ENCODE data around the gene PTPRA.
A peak's percentile ranks its signal among the peaks of the same experiment; 100 is the strongest.
"Not testable (repeated sequence)": the region's sequence is repeated elsewhere in the genome, so short reads cannot be mapped to it uniquely, and the experiment has no call there.

The PTPRA gene

DNA sequence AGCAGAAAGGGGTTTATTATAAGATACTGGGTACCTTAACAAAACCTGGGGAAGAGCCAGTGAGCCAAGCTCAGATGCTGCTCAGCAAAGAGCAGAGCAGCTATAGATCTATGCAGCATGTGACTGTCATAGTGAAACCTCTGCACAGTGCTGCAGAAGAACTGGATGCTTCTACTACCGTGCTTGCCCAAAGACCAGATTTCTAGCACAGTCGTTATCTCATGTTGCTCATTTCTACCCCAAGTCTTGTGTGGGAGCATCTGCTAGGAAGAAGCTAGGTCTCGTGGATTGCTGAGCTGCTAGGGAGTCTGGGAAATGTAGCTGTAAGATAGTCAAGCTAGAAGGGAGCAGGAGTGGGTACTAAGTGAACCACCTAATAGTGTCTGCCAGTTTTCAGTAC lies 138.5 kb downstream of the PTPRA start:
- DNase-seq: no peak

DNA sequence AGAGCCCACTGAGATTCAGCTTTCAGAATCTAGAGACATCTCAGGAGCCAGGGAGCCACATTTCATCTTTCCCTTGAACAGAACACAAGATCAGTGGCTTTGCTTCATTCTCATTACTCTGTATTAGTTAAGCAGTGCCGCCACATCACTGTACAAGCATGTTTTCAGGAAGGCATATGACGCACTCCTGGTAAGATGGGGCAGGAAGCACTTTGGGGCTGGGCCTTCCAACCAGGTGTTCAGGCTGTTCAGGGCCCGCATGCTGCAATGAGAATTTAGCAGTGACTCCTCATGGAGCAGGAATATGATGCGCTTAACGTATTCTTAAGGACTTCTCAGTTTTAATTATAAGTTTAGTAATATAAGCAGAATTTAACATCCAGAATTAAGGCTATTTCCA lies 140.5 kb downstream of the PTPRA start:
- DNase-seq: no peak

DNA sequence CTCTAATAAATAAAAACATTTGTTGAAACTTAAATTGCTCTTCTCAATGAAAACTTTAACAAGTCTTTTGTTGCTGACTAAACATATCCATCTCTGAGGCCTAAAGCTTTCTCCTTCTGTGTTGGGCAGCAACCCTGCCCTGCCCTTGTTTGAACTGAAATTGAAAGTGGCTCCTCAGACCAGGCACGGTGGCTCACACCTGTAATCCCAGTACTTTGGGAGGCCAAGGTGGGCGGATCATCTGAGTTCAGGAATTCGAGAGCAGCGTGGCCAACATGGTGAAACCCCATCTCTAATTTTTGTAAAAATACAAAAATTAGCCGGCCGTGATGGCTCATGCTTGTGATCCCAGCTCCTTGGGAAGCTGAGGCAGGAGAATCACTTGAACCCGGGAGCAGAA lies 140.9 kb downstream of the PTPRA start:
- DNase-seq: no peak

DNA sequence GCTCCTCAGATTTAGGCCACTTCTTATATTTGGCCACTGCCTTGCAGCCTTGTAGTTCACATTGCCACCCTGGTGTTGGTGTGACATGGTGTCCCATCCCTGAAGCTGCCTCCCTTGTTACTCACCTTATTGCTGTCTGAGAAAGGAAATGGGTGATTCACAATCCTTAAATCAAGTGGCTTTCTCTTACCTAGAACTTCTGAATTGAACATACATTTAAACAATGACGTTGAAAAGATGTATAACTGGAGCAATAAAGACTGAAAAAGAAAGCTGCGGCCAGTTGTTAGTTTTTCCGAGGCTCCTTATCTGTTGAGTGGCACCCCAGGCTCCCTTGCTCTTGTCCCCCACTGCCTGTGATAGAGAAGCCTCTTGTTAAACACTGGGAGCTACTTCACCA lies 141.4 kb downstream of the PTPRA start:
- DNase-seq: no peak

GRCh38 chr20:3015302-3015701 lies 142.0 kb downstream of the PTPRA start:
- DNase-seq: not testable (repeated sequence)

DNA sequence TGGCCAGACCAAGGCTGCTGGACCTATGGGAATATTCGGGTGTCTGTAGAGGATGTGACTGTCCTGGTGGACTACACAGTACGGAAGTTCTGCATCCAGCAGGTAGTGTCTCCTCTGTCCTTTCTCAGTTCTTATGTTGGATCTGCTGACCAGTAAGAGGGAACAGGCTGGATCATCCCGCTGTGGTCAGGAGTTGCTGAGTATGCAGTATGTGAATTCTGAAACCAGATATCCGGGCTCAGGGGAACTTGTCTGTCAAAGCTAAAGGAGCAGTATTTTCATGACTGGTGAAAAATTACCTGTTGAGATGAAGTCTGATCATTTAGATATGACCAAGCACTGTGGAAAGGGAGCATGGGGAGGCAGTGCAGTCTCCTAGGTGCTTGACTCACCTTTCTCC lies 148.0 kb downstream of the PTPRA start:
- DNase-seq: no peak

GRCh38 chr20:3021777-3022176 lies 148.5 kb downstream of the PTPRA start:
- no peak for DNase-seq

DNA sequence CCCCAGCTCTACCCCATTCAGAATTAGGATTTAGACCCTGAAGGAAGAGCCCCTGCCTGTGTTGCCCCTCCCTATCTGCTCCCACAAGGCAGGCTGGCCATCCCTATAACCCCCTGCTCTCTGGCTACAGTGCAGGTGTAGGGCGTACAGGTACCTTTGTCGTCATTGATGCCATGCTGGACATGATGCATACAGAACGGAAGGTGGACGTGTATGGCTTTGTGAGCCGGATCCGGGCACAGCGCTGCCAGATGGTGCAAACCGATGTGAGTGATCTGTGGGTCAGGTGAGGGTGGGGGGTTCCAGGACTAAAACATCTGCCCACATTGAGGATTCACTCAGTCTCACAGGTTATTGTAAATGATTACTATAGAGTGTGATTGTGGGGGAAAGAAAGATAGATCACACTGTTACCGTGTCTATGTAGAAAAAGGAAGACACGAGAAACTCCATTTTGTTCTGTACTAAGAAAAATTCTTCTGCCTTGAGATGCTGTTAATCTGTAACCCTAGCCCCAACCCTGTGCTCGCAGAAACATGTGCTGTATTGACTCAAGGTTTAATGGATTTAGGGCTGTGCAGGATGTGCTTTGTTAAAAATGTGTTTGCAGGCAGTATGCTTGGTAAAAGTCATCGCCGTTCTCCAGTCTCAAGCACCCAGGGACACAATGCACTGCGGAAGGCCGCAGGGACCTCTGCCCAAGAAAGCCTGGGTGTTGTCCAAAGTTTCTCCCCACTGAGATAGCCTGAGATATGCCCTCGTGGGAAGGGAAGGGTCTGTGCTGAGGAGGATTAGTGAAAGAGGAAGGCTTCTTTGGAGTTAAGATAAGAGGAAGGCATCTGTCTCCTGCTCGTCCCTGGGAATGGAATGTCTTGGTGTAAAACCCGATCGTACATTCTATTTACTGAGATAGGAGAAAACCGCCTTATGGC lies 149.5 kb downstream of the PTPRA start:
- not testable (repeated sequence) for DNase-seq

GRCh38 chr20:3027987-3028386 lies 154.7 kb downstream of the PTPRA start:
- DNase-seq: no peak

DNA sequence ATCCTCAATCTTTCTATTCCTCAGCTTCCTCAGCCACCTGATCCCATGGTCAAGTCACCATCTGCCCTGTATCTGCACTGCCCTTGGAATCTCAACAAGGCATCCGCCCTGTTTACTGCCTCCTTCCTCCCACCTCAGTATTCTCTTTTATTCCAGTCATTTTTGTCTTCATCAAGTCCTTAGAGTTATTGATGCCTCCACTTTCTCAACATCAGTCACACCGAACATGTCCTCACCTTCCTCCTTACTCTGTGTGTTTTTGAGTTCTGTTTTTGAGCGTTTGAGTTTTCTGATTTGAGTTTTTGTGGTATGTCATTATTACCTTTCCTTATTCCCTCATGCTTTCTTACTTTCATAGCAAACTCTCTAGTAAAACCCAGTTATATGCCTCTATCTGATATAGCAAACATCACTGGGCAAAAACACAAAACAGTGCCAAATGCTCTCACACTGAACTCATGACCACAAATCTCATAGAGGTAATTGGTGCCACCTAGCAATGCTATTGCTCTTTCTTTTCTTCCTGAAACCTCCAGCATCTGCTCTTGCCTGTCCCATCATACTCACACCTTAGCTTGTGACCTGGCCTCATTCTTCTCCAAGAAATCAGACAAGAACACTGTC lies 158.4 kb downstream of the PTPRA start:
- DNase-seq: no peak

DNA sequence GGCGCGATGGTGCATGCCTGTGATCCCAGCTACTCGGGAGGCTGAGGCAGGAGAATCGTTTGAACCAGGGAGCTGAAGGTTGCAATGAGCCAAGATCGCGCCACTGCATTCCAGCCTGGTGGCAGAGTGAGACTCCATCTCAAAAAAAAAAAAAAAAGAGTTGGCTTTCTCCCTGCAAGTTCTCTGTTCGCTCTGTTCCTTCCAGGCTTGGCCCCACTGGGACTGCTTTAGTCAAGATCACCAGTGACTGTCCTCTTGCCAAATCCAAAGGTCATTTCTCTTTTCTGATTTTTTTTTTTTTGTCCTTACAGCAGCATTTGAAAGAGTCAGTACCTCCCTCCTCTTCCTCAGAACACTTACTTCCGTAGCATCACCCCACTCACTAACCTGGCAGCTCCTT lies 159.3 kb downstream of the PTPRA start:
- no peak for DNase-seq

DNA sequence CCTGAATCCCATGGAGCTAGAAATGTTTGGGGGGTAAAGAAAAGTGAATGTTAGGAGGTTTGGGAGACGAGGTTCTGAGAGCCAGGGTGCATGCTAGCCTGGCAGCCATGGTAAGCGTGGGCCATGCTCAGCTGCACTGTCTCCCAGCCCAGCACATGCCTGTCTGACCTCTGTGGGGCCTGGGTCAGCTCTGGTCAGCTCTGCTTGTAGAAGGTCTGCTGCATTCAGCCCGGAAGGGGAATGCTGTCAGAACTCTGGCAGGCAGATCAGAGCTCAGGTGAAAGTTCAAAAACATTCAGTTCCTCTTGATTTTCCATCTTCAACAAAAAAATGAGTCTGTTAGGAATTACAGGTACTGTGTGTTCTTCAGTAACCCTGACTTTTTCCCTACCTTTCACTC lies 164.4 kb downstream of the PTPRA start:
- DNase-seq: no peak

DNA sequence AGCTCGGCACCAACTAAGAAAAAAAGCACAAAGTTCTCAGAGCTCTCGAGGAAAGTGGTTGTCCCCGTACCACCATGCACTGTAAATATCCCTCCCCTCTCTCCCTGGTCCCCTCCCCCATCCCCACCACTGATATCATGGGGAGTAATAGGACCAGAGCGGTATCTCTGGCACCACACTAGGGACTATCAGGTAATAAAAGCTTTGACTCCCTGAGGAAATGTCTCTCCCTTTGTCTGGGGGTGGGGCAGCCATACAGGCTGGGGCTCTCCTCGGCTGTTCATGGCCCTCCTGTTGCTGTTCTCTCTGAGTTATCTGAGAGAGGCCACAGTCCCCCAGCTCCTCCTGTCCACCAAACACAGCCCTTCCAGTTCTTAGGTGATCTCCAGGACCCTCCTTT lies 165.2 kb downstream of the PTPRA start:
- DNase-seq: no peak

- no peak for DNase-seq
These were observed 166.1 kb downstream of the PTPRA start for GRCh38 chr20:3039426-3039825.

DNA sequence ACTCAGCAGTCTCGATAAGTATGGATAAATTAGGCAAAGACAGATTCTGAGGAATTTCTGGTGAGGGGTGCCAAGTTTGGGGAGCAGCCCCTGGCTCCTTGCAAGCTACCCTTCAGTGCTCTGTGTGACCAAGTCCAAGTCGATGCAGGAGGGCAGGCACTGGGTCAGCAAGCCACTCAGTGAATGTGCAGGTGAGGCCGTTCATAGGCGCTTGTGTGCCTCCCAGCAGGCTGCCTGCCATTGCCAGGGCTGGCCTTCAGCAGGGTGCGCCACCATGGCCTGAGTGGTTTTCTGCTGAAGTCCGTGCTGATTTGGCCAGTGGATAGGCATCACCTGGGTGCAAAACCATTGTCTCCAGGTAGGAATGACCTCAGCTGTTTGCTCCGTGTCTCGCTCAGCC lies 166.8 kb downstream of the PTPRA start:
- no peak for DNase-seq

- no peak for DNase-seq
These were observed 168.7 kb downstream of the PTPRA start for GRCh38 chr20:3041854-3042409.

- no peak for DNase-seq
These were observed 169.3 kb downstream of the PTPRA start for GRCh38 chr20:3042625-3043024.

DNA sequence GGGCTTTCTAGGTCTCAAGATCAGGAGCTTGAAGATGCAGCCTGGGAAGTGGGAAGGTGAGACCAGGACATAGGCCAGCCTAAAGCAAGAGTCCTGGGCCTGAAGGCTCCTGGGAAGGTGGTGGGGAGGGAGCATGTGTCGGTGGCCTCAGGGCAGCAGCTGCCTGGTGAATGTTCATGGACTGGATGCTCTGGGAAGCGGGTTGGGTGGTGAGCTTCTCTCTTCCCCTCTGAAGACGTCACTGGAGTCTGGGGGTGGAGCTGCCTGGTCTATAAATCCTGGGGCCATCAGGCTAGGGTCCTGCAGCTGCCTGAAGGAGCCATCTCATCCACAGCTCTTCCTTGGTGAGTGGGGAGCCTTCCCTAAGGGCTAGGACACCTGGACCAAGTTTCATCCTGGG lies 170.0 kb downstream of the PTPRA start, which contains the start of gene GNRH2:
TSS of gene GNRH2 (plus strand) at position 301 of the 400 bp plus-strand sequence. CDS start 793 bp downstream, outside the sequence.
- DNase-seq: no peak

DNA sequence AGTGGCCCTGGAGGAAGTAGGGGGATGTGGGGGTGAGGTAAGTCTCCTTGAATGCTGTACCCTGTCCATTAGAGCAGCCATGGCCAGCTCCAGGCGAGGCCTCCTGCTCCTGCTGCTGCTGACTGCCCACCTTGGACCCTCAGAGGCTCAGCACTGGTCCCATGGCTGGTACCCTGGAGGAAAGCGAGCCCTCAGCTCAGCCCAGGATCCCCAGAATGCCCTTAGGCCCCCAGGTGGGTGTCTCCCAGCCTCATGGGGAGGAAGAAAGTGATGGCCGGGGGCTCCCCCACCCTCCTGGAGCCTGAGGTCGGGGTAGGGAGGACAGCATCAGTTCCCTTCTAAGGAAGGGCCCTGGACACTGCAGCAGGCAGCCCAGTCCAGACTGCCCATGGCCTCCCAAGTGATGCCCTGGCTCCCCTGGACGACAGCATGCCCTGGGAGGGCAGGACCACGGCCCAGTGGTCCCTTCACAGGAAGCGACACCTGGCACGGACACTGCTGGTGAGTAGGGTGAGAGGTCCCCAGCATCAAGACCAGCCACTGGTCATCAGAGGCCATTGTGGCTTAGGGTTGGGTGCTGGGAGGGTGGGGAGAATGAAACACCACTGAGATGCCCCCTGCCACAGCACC lies 171.2 kb downstream of the PTPRA start:
- no peak for DNase-seq

- DNase-seq: peak; percentile 75
These were observed 171.9 kb downstream of the PTPRA start for GRCh38 chr20:3045042-3045815.

GRCh38 chr20:3045816-3046676 lies 172.8 kb downstream of the PTPRA start, which contains the start of gene MRPS26:
TSS of gene MRPS26 (plus strand) at chr20:3046052. CDS start at chr20:3046069, 17 bp downstream.
- peak; percentile 85 for DNase-seq
